Measurements from ENCODE around the gene LCN1. TPM values are rescaled to one million over a fixed set of nuclear protein-coding genes. Genes with fewer than 3 reads are reported as not detected.
"Not testable (repeated sequence)": the region's sequence is repeated elsewhere in the genome, so short reads cannot be mapped to it uniquely, and the experiment has no call there.

LCN1 gene
- total RNA-seq, 3 donors from 2014 or later, result not detected

- intact Hi-C loops (cut with DNase I; ENCODE audit: low total_unique reads), result loop anchor here (5.0 kb wide), 1 partner anchor 213 kb away; no protein-coding TSS in a partner anchor
- peaks cover 0 to 23% of the 10 kb centered on the region in 2 donors for H3K27me3 ChIP-seq
These were observed 4.2 kb downstream of the LCN1 start for GRCh38 chr9:135525241-135526088.

GRCh38 chr9:135526089-135526729, 5.0 kb downstream of the LCN1 start:
- H3K27ac ChIP-seq, result no peak overlapping the region
- H3K36me3 ChIP-seq, result no peaks in the 10 kb centered on the region
- intact Hi-C loops (cut with DNase I; ENCODE audit: low total_unique reads), result loop anchor here (5.0 kb wide), 1 partner anchor 214 kb away; no protein-coding TSS in a partner anchor
- no peaks in the 10 kb centered on the region for H3K4me1 ChIP-seq
- peak in 1 of 2 donors; percentile 27 for DNase-seq (ENCODE audit: low spot score in 2 of 2)
- H3K9me3 ChIP-seq, result no peaks in the 10 kb centered on the region
- no peak overlapping the region for H3K4me3 ChIP-seq
- TF ChIP-seq POLR2AphosphoS5 (IDR thresholded peaks at IDR 0.05) (no peak), POLR2A (IDR thresholded peaks at IDR 0.05) (no peak), CTCF (IDR thresholded peaks at IDR 0.05) (no peak)
- H3K27me3 ChIP-seq, result peaks cover 0 to 30% of the 10 kb centered on the region in 2 donors

More at GRCh38 chr9:135525241-135526088, 4.2 kb downstream of the LCN1 start:
- no peaks in the 10 kb centered on the region for H3K36me3 ChIP-seq
- no peaks in the 10 kb centered on the region for H3K4me1 ChIP-seq
- no peak overlapping the region for H3K4me3 ChIP-seq
- no peaks in the 10 kb centered on the region for H3K9me3 ChIP-seq
- peak in 1 of 2 donors; percentile 42 for DNase-seq (ENCODE audit: low spot score in 2 of 2)
- TF ChIP-seq POLR2A (IDR thresholded peaks at IDR 0.05) (no peak), CTCF (IDR thresholded peaks at IDR 0.05) (no peak), POLR2AphosphoS5 (IDR thresholded peaks at IDR 0.05) (no peak)
- H3K27ac ChIP-seq, result no peak overlapping the region

GRCh38 chr9:135526730-135527571, 5.7 kb downstream of the LCN1 start:
- Histone ChIP-seq H3K27ac (no peak overlapping the region), H3K4me3 (no peak overlapping the region), H3K27me3 (peaks cover 0 to 34% of the 10 kb centered on the region in 2 donors), H3K4me1 (no peaks in the 10 kb centered on the region), H3K9me3 (no peaks in the 10 kb centered on the region), H3K36me3 (no peaks in the 10 kb centered on the region)
- intact Hi-C loops (cut with DNase I; ENCODE audit: low total_unique reads), result loop anchor here (5.0 kb wide), 1 partner anchor 215 kb away; no protein-coding TSS in a partner anchor
- no peak for TF ChIP-seq POLR2AphosphoS5 (IDR thresholded peaks at IDR 0.05)
- TF ChIP-seq CTCF (IDR thresholded peaks at IDR 0.05), result no peak
- no peak for TF ChIP-seq POLR2A (IDR thresholded peaks at IDR 0.05)
- peak in 1 of 2 donors; percentile 48 for DNase-seq (ENCODE audit: low spot score in 2 of 2)

- intact Hi-C loops (cut with DNase I; ENCODE audit: low total_unique reads), result loop anchor here (5.0 kb wide), 1 partner anchor 217 kb away; no protein-coding TSS in a partner anchor
- H3K4me3 ChIP-seq; H3K27ac ChIP-seq; H3K36me3 ChIP-seq; DNase-seq (ENCODE audit: low spot score in 2 of 2); H3K4me1 ChIP-seq; H3K9me3 ChIP-seq: not testable (repeated sequence)
- H3K27me3 ChIP-seq, result peaks cover 0 to 26% of the 10 kb centered on the region in 2 donors
These were observed 7.7 kb downstream of the LCN1 start for GRCh38 chr9:135528842-135529435.

GRCh38 chr9:135530146-135530545, 8.9 kb downstream of the LCN1 start:
- Histone ChIP-seq H3K9me3 (no peaks in the 10 kb centered on the region), H3K27me3 (peaks cover 0 to 16% of the 10 kb centered on the region in 2 donors), H3K4me3 (no peak overlapping the region), H3K4me1 (no peaks in the 10 kb centered on the region), H3K27ac (no peak overlapping the region), H3K36me3 (no peaks in the 10 kb centered on the region)
- DNase-seq (ENCODE audit: low spot score in 2 of 2), result no peak
- no peak for TF ChIP-seq CTCF (IDR thresholded peaks at IDR 0.05)
- no peak for TF ChIP-seq POLR2AphosphoS5 (IDR thresholded peaks at IDR 0.05)
- no peak for TF ChIP-seq POLR2A (IDR thresholded peaks at IDR 0.05)
- intact Hi-C loops (cut with DNase I; ENCODE audit: low total_unique reads), result no loop called here
